Keratinocyte (primary cell): Measurements from ENCODE around the gene ACBD5.

Experiments used
- EZH2 ChIP-seq: IDR thresholded peaks from one replicate; pipeline ENCODE4 v1.6.1; 2012; ENCODE audit warnings: inconsistent platforms, mild to moderate bottlenecking, low read length, moderate library complexity
- TF ChIP-seq, protein P1 (sequence below), 3 experiments: IDR thresholded peaks in 1 of 3; conservative IDR thresholded peaks in 1 of 3; optimal IDR thresholded peaks in 1 of 3; 2 replicates in 2 of 3; 3 replicates in 1 of 3; pipeline versions ENCODE3 to v1.5.1; 2011; ENCODE audit warnings: low read length in 3 of 3, mild to moderate bottlenecking in 3 of 3, moderate library complexity in 2 of 3, control low read depth in 1 of 3, inconsistent platforms in 1 of 3; ENCODE audit not compliant: insufficient read depth in 2 of 3; ENCODE audit errors: extremely low read depth in 1 of 3

DNA sequence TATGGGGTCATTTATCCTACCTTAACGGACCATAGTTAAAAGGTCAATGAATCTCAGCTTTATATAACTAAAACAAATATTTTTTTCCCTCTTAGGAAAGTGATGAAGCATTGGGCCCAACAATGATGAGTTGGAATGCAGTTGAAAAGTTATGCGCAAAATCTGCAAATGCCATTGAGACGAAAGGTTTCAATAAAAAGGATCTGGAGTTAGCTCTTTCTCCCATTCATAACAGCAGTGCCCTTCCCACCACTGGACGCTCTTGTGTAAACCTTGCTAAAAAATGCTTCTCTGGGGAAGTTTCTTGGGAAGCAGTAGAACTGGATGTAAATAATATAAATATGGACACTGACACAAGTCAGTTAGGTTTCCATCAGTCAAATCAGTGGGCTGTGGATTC is 70.7 kb downstream of the ACBD5 start:
- TF ChIP-seq, protein P1, sequence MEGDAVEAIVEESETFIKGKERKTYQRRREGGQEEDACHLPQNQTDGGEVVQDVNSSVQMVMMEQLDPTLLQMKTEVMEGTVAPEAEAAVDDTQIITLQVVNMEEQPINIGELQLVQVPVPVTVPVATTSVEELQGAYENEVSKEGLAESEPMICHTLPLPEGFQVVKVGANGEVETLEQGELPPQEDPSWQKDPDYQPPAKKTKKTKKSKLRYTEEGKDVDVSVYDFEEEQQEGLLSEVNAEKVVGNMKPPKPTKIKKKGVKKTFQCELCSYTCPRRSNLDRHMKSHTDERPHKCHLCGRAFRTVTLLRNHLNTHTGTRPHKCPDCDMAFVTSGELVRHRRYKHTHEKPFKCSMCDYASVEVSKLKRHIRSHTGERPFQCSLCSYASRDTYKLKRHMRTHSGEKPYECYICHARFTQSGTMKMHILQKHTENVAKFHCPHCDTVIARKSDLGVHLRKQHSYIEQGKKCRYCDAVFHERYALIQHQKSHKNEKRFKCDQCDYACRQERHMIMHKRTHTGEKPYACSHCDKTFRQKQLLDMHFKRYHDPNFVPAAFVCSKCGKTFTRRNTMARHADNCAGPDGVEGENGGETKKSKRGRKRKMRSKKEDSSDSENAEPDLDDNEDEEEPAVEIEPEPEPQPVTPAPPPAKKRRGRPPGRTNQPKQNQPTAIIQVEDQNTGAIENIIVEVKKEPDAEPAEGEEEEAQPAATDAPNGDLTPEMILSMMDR (optimal IDR thresholded peaks at IDR 0.05 in 1 of 3, IDR thresholded peaks at IDR 0.05 in 1 of 3, conservative IDR thresholded peaks at IDR 0.05 in 1 of 3; ENCODE audit: extremely low read depth in 1 of 3, insufficient read depth in 2 of 3, low read length in 3 of 3) = no peak
- TF ChIP-seq EZH2 = no peak
